A549 (cell line): Measurements from ENCODE around the gene FOXQ1. TPM values are rescaled to one million over a fixed set of nuclear protein-coding genes. Genes with fewer than 3 reads are reported as not detected.

Source experiments
- ATAC-seq, 2 experiments: fragments of 200-7000 bp in 1 of 2; fragments of >200 bp in 1 of 2; cut with Nextera tagmentation in 1 of 2; cut with Tn5 transposase in 1 of 2; 3 replicates each; pipeline versions ENCODE4 v1.8.0 to v1.9.1; 2018 to 2020; ENCODE audit warnings: mild to moderate bottlenecking in 1 of 2, moderate library complexity in 1 of 2
- CTCF ChIA-PET: fragments of 300-600 bp; sonication (Branson Sonifier 250); formaldehyde crosslinking; extraction: SDS; loops from one replicate; lab custom pipeline; 2021; ENCODE audit warnings: antibody characterized with exemption, inconsistent platforms; lab: Yijun Ruan, JAX
- POLR2A ChIA-PET: fragments of 350-600 bp; formaldehyde crosslinking; extraction: SDS; loops from one replicate; lab custom pipeline; 2021; ENCODE audit warnings: antibody characterized with exemption, inconsistent platforms; lab: Yijun Ruan, JAX
- DNase-seq, 2 experiments: peaks; one replicate each; pipeline versions ENCODE4 v3.0.0 to v3.0.0-alpha.2; 2011 to 2016; ENCODE audit warnings: low read depth in 1 of 2, low spot score in 1 of 2
- FAIRE-seq: peaks from 2 replicates; lab custom pipeline; 2011; peaks lifted over from hg19 to GRCh38; lab: Jason Lieb, UNC
- H3K27ac ChIP-seq, 2 experiments: fragments of >200 bp; sonication (Bioruptor Twin); formaldehyde crosslinking; 3 replicates each; pipeline ENCODE4 v1.5.1; 2016 to 2017
- H3K4me1 ChIP-seq: fragments of >200 bp; sonication (Bioruptor Twin); formaldehyde crosslinking; 3 replicates; pipeline ENCODE4 v1.6.1; 2016
- H3K4me2 ChIP-seq: fragments of >200 bp; sonication (Bioruptor Twin); formaldehyde crosslinking; 3 replicates; pipeline ENCODE4 v1.6.1; 2016
- H3K4me3 ChIP-seq: fragments of >200 bp; sonication (Bioruptor Twin); formaldehyde crosslinking; 3 replicates; pipeline ENCODE4 v1.5.1; 2016
- H3K9me3 ChIP-seq: fragments of >200 bp; sonication (Bioruptor Twin); formaldehyde crosslinking; 3 replicates; pipeline ENCODE4 v1.6.1; 2016
- CBX8 ChIP-seq: fragments of 200-600 bp; sonication (generic); IDR thresholded peaks from 2 replicates; pipeline ENCODE4 v1.6.1; 2016
- CHD2 ChIP-seq: fragments of 150-350 bp; IDR thresholded peaks from 2 replicates; pipeline ENCODE4 v1.6.1; 2014; ENCODE audit warnings: low read length; ENCODE audit not compliant: partially characterized antibody
- CHD4 ChIP-seq: fragments of 200-600 bp; sonication (generic); IDR thresholded peaks from 2 replicates; pipeline ENCODE4 v1.6.1; 2016; ENCODE audit warnings: antibody characterized with exemption, mild to moderate bottlenecking, borderline replicate concordance
- E2F6 ChIP-seq: IDR thresholded peaks from 2 replicates; pipeline ENCODE4 v1.6.1; 2012; ENCODE audit warnings: low read depth, borderline replicate concordance
- EHF ChIP-seq: fragments of 250-450 bp; sonication (Bioruptor Pico); IDR thresholded peaks from 2 replicates; pipeline ENCODE4 v1.5.0; 2020; ENCODE audit warnings: mild to moderate bottlenecking
- ELK1 ChIP-seq: fragments of 150-350 bp; IDR thresholded peaks from 2 replicates; pipeline ENCODE4 v1.6.1; 2014; ENCODE audit warnings: low read depth, mild to moderate bottlenecking, low read length
- EP300 ChIP-seq, 2 experiments: fragments of >200 bp; sonication (Bioruptor Twin); formaldehyde crosslinking; IDR thresholded peaks; 2 replicates in 1 of 2; 3 replicates in 1 of 2; pipeline ENCODE4 v1.6.1; 2016 to 2017
- FOXS1 ChIP-seq: fragments of 250-450 bp; sonication (Bioruptor Pico); IDR thresholded peaks from 2 replicates; pipeline ENCODE4 v1.5.0; 2020; ENCODE audit warnings: mild to moderate bottlenecking, moderate library complexity
- HDAC2 ChIP-seq: fragments of 200-600 bp; sonication (generic); IDR thresholded peaks from 2 replicates; pipeline ENCODE4 v1.6.1; 2016
- HMGXB4 ChIP-seq: fragments of 250-450 bp; sonication (Bioruptor Pico); IDR thresholded peaks from 2 replicates; pipeline ENCODE4 v1.5.0; 2021; ENCODE audit warnings: mild to moderate bottlenecking, moderate library complexity, borderline replicate concordance
- NR3C1 ChIP-seq: fragments of >200 bp; sonication (Bioruptor Twin); formaldehyde crosslinking; IDR thresholded peaks from 3 replicates; pipeline ENCODE4 v1.6.1; 2017
- RCOR1 ChIP-seq: fragments of 150-350 bp; IDR thresholded peaks from 2 replicates; pipeline ENCODE4 v1.6.1; 2014; ENCODE audit warnings: antibody characterized with exemption, low read length, low read depth
- REST ChIP-seq: fragments of 200-600 bp; sonication (generic); IDR thresholded peaks from 2 replicates; pipeline ENCODE4 v1.6.1; 2016; ENCODE audit warnings: antibody characterized with exemption, mild to moderate bottlenecking, moderate library complexity
- RNF2 ChIP-seq: fragments of 200-600 bp; sonication (generic); IDR thresholded peaks from 2 replicates; pipeline ENCODE4 v1.6.1; 2016; ENCODE audit warnings: low read depth, mild to moderate bottlenecking, antibody characterized with exemption, moderate library complexity, borderline replicate concordance
- TP53 ChIP-seq: fragments of 250-450 bp; sonication (Bioruptor Pico); IDR thresholded peaks from 2 replicates; pipeline ENCODE4 v1.5.0; 2021; ENCODE audit warnings: mild to moderate bottlenecking, moderate library complexity
- ZC3H11A ChIP-seq: fragments of 450-650 bp; IDR thresholded peaks from 2 replicates; pipeline ENCODE4 v1.6.1; 2014; ENCODE audit warnings: antibody characterized with exemption, mild to moderate bottlenecking
- ZFP36 ChIP-seq: fragments of 450-650 bp; IDR thresholded peaks from 2 replicates; pipeline ENCODE4 v1.6.1; 2014; ENCODE audit warnings: borderline replicate concordance; ENCODE audit not compliant: partially characterized antibody
- WGBS: methylation state at CpG from one replicate; pipeline ENCODE4 v1.1.6; 2017; ENCODE audit errors: missing lambda C conversion rate; 5-methylcytosine and 5-hydroxymethylcytosine counted together
- polyA plus RNA-seq, 4 experiments: library from polyadenylated mRNA; depleted of rRNA in 3 of 4; stranded (reverse); fragments of >200 nt; fragmentation: RNase III in 1 of 4; extraction: RNeasy Plus Mini Kit Qiagen cat#74134 plus additional on column Dnase treatment in 1 of 4; gene quantifications; 2 replicates in 3 of 4; 3 replicates in 1 of 4; pipeline ENCODE4 v1.2.3, GENCODE V29; 2011 to 2017

FOXQ1 gene
- polyA plus RNA-seq, 2 of the 4 experiments (the other 2 are of a cell fraction), result 3.5 to 3.6 TPM

GRCh38 chr6:1291381-1291780, 20.5 kb upstream of the FOXQ1 start:
- CTCF ChIA-PET, result no interaction called here

GRCh38 chr6:1295420-1295819, 16.5 kb upstream of the FOXQ1 start:
- no peak for DNase-seq
- Histone ChIP-seq H3K9me3 (no peaks in the 10 kb centered on the region), H3K4me1 (peaks cover 35% of the 10 kb centered on the region), H3K27ac (peak overlapping the region; percentile 82)
- TF ChIP-seq CHD2 (no peak), NR3C1 (no peak), ZFP36 (no peak), EHF (CRISPR knock-in tag) (no peak), ELK1 (no peak), REST (no peak), HMGXB4 (CRISPR knock-in tag) (no peak), CBX8 (no peak), FOXS1 (CRISPR knock-in tag) (no peak), E2F6 (no peak), ZC3H11A (no peak), HDAC2 (no peak), RNF2 (no peak)
- TF ChIP-seq, all 56 proteins: peak for 0
- FAIRE-seq, result no peak
- peak overlapping the region; percentile 78 for H3K4me2 ChIP-seq
- no peak overlapping the region for H3K4me3 ChIP-seq
- CTCF ChIA-PET, result interaction anchor here (1.3 to 5.1 kb wide), 3 partner anchors 10 to 30 kb away, joined by 4 to 23 read pairs (median 5); partner anchors contain the start of gene FOXQ1
- no peak for ATAC-seq
- POLR2A ChIA-PET, result interaction anchor here (3.7 kb wide), 1 partner anchor 16 kb away, joined by 26 read pairs; the partner anchor contains the start of gene FOXQ1
- WGBS, result 97% methylated on average over 3 of the region's 3 CpGs

More at GRCh38 chr6:1291381-1291780, 20.5 kb upstream of the FOXQ1 start:
- DNase-seq (no peak), FAIRE-seq (no peak), ATAC-seq (no peak)
- WGBS, result 80% methylated on average over 10 of the region's 10 CpGs
- TF ChIP-seq TP53 (CRISPR knock-in tag) (no peak), CHD4 (no peak), EP300 (IDR thresholded peaks at IDR 0.05) (no peak), RCOR1 (no peak)
- Histone ChIP-seq H3K4me1 (peaks cover 31% of the 10 kb centered on the region), H3K27ac (no peak overlapping the region), H3K9me3 (no peaks in the 10 kb centered on the region), H3K4me2 (no peak overlapping the region), H3K4me3 (no peak overlapping the region)
- POLR2A ChIA-PET, result no interaction called here
